ENCODE measurements around the gene HLA-DPA1.

The HLA-DPA1 gene

DNA sequence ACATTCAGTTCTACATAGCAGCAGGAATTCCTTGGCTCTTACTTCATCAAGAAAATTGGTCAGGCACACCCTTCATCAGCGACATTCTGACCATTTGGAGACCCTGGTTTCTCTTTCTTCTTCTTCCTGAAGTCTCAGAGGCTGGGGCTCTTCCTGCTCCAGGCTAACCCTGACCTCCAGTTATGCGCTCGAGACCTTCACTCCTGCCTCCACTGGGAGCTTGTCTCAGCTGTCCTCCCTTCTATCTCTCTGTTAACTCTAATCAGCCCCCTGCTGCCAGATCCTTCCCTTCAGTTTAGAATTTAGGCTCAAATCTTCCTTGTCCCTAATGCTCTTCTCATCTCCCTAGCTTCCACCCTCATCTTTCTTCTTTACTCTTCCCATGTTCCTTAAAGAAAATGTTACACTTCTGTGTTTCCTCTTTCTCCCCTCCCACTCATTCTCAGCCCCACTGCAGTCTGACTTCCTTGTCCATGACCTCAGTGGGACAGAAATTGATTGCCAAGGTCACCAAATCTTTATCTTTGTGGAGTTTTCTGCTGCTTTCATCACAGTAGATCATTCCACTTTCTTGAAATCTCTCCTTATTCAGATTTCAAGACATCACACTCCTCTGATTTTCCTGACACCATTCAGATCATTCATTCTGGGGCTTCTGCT is 55.6 kb downstream of the HLA-DPA1 start:
- DNase-seq (ENCODE audit: low read depth in 2 of 2), result no peak

DNA sequence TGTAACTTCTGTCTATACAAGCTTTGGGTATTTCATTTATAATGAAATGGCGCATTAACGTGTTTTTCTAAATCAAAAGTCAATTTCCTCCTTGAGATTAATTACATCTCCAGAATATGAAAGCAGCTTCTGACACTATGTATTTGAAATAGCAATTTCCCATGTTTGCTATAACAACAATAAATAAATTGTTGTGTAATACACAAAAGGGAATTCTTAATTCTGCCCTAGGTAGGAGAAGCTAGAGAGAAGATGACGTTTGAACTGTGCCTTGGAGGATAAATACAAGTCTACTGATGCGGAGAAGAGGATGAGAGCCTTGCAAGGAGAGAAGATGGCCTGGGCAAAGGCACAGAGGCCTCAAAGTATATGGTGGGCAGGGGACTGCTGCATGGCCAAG is 56.4 kb downstream of the HLA-DPA1 start:
- DNase-seq (ENCODE audit: low read depth in 2 of 2), result no peak

DNA sequence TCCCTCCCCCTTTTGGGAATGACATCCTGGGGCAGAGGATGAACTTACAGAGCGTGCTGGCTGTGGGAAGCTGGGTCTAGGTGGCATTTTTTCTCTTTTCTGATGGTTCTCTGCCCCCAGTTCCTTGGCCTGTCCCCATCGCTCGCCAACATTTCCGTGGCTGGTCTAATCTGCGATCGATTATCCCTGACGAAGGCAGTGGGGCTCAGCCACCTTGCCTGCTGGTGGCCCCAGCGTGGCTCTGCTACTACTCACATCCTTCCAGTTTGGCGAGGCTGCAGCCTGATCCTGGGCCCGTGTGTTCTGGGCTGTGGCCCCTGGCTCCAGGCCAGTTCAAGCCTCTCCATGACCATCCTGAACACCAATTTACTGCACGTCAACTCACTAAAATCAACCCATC is 57.7 kb downstream of the HLA-DPA1 start:
- DNase-seq (ENCODE audit: low read depth in 2 of 2), result no peak

DNA sequence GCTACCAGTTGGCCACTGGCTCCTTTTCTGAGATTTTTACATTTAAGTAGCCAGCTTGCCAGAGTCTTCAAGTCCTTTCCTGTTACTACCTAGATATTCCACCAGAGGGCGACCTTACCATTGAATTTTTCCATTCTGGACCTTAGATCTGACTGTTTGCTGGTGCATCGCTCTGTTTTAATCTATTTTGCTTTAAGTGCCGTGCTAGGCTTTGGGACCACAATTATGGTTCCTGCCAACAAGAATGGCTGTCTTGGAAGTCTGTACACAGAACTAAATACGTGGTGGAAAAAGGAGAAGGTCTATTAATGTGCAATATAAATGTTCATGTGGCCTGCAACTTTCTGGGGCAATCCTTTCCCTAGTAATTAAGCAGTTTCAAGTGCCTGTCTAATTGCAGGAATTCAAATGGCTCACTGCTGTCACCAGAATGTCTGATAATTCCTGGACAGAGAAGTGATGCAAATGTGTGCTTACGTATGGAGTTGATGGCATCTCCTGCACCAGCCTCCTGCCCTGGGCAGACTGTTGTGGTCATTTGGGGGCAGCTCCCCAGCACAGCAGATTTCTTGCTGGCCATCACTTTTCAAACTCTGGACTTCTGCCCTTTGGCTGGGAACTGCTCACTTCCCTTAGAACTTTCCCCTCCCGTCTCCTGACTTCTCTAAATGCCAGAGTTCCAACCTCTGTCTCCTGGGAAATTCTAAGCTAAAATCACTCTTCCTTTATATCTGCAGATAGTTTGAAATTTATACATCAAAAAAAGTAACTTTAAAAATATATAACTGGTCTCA is 58.4 kb downstream of the HLA-DPA1 start:
- peak; percentile 20 to 30 for DNase-seq (ENCODE audit: low read depth in 2 of 2)
